Stimulated activated CD8-positive, alpha-beta memory T cell treated with anti-CD3 and anti-CD28 coated beads, Interleukin-2, amount 100 ng/mL, for 1 hour (primary cell): ENCODE data around the gene APOBEC3H.

Experiments
- DNase-seq, 2 donors: peaks; one replicate each; pipeline ENCODE4 v3.0.0-alpha.2; 2020; ENCODE audit warnings: low read depth in 2 of 2

The APOBEC3H gene

DNA sequence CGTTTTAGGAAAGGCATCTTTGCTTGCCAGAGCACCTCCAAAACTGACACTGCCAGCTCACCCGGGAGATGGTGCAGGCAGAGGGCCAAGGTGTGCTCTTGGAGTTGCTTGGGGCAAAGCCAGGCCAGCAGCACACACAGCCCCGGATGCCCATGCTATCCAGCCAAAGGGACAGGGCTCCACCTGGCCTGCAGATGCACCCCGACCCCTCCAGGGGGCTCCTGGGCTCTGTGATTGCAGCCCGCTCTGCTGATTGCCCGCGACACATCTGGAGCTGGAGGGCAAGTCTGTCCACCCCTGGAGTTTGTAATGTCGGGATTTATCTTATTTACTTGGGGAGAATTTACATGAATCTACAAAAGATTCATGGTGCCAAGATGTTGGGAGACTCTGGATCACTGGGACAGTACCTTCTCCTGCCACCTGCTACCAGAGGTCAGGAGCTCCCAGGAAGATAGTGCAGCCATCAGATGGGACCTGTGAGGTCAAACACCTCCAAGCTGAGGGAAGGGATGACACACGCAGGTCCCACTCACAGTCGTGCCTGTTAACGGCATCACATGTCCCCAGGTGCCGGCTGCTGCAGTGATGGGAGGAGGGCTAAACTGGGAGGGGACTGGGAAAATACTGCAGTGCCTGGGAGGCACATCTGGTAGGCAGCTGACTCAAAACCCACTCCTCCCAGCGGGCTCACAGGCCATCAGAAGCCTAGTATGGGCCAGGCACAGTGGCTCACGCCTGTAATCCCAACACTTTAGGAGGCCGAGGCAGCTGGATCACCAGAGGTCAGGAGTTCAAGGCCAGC lies 38.2 kb downstream of the APOBEC3H start:
- no peak for DNase-seq

DNA sequence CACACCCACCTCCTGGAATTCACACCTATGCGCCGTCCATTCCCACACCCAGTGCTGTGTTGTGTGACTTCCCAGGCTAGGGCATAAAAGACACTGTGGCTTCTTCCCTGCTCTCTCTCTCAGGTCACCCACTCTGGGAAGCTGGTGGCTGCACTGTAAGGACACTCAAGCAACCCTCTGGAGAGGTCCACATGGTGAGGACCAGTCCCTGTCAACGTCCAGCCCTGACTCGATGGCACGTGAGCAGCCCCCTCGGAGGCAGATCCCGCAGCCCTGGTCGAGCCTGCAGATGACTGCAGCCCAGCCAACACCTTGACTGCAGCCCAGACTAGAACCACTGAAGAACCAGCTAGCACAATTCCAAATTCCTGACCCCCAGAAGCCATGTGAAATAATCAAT lies 39.3 kb downstream of the APOBEC3H start:
- DNase-seq: no peak

DNA sequence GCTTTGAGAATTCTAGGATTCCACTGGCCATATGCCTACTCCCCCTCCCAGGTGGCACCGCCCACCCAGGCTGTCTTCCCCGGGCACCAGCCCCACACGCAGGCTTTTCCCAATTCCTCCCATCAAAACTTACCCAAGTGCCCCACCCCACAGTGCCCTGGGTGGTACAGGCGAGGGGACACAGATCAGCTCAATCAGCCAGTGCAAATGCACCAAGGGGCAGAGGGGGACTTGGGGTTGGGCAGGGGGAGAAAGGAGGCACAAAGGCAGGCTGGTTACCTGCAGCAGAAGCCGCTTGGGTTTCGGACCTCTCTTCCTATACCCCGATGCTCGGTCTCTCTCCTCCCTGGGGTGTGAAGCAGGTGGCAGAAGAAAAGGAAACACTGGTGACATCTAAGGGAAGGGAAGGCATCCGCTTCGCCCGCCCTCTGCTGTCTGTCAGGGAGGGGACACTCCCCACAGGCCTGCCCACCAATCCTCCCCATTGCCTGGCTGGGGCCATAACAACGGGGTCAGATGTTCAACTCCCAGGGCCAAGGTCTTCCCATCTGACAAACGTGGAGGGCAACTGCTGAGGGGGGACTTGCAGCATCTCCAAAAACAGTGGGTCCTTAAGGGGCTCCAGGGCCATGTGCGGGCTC lies 41.4 kb downstream of the APOBEC3H start:
- DNase-seq: no peak

DNA sequence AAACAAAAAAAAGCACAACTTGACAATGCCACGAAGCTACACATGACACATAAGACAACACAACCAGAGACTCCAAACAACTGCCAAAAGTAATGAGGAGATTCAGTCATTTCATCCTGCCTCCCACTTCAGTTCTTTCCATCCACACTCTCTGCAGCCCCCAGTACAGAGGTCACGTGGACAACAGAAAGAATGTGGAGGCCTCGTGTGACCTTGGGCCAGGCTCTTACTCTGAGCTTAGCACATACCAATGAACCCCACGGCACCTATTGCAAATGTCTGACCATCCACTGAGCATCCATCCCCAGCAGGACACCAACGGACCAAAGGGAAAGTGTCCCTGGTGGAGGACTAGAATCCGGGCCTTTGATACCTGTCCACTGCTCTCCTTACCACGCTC lies 42.9 kb downstream of the APOBEC3H start:
- DNase-seq: no peak

DNA sequence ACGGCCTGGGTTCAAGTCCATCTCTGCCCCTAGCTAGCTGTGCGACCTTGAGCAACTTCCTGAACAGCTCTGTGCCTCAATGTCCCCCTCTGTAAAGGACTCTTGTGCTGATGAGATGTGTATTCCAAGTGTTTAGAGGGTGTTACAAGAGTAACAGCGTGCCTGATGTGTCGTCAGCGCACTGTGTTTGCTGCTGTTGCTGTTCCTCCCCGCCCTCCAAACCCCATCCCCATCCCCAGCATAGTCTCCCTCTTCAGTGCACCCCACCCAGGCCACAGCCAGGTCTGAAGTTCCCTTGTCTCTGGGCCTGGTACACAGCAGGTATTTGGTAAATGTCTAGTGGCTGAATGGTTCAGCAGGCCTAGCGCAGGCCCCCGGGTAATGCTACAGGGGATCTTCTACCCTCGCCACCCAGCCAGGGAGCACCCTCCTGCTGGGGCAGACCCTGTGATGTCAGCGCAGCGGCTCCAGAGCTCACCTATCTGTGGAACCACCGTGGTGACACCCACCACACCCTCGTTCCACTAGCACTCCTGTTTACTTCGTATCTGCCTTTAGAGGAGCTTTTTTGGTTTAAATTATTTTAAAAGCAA lies 45.1 kb downstream of the APOBEC3H start:
- no peak for DNase-seq

DNA sequence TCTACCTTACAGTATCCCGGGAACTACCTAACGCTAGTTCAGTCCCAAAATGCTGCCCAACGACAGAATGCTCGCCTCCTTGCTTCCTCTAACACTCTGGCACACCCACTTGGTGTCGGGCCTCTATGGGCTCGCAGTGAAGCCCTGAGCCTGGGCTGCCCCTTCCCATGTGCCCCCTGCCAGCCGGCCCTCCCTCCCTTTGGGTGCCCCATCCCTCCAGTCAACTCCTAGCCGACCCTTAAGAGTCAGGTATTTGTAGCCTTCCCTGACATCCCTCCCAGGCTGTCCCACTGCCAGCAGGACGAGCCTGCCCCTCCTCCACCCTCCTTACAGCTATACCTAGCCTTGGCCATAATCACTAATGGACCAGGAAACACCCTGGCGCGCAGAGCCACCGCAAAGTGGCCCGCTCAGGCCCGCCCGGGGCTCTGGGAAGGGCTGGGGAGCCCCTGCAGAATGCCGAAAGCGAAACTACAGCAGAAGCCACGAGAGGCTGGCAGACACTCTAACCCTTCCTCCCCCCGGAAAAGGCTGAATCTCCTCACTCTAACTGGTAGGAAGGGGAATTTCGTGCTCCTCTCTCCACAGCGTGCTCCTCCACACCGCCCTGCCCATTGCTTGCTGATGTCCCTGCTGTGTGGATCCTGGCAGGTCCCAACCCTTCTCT lies 47.2 kb downstream of the APOBEC3H start:
- DNase-seq: no peak

DNA sequence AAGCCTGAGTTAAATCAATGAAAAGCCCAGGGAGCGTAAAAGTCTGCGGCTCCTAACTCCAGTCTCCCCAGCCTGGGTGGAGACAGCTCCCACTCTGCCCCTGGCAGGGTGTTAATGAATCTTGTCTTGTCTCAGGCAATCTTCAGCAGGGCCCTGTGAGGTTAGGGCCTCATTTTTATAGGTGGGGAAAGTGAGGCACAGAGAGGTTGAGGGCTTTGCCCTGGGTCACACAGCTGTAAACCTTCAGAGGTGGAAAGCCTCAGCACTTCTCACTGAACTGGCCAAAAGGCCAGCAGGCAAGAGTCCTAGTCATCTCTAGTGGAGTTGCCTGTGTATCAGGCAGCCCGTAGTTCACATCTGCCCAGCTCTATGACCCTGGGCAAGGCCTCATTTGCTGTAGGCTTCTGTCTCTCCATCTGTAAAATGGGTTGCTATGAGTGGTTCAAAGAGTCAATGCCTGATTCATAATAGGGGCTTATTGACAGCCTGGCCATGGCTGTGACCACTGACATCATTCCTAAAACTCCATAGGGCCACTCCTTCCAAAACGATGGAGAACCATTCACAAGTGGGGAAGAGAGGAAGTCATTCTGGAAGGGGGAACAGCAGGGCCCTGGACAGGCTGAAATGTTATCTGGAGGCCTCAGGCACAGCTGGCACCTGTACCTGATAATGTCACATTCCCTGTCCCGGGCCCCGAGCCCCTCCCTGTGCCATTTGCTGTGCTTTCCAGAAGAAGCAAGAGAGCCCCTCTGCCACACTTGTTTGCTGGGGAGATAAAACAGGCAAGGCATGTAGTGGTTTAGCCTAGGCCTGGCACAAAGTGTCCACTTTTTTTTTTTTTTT lies 49.4 kb downstream of the APOBEC3H start:
- DNase-seq: no peak

DNA sequence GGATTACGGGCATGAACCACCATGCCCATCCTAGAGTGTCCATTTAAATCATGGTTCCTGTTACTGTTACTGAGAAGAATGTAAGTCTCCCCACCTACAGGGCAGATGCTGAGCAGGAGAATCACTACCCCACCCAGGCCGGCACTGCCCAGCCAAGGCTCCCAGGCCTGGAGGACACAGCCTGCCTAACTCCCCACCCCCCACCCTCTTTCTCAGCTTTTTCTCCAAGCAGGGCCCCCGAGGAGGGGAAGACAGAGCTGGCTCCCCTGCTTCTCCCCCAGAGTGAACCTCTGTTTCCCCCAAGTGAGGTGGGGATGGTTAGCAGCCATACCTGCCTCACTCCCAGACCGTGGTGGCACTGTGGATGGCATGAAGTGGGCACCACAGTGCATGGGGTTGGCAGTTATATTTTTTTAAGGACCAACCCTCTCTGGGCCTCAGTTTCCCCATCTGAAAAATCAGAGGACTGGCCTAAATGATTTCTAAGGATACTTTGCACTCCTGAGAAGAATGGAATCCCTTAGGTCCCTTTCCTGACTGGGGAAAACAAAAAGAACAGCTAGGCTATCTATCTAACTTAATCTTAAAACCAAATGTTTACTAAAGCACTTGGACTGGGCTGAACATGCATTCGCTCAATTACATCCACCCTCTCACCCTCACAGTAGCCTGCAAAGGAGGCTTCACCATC lies 50.4 kb downstream of the APOBEC3H start:
- no peak for DNase-seq

DNA sequence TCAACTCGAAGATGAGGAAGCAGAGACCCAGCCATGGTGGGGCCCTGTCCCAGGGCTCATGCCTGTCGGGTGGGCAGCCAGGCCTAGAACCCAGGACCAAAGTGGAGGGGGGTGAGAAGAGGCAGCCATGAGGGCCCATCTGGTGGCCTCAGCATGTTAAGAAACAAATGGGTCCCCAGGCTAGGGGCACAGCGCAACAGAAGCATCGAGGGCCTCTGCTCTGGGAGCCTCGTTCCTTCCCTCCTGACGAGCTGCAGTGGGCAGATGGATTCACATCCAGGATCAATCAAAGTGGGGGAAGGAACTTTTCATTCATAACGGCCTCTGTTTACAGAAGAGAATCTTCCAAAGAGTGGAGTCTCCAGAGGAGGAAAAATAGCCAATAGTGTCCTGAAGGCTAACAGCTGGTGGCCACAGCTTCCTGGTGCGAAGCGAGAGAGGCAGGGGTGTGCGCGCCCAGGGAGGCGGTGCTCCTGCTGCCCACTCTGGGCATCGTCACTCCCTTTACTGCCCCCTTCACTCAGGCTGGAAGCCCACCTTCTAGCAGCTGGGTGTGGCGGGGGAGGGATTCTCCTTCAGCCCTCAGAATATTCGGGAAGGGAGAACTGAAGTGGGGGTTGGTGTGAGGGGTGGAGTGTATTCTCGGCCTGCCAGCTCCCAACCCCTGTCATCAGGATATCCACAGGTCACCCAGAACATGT lies 51.1 kb downstream of the APOBEC3H start:
- DNase-seq: no peak

DNA sequence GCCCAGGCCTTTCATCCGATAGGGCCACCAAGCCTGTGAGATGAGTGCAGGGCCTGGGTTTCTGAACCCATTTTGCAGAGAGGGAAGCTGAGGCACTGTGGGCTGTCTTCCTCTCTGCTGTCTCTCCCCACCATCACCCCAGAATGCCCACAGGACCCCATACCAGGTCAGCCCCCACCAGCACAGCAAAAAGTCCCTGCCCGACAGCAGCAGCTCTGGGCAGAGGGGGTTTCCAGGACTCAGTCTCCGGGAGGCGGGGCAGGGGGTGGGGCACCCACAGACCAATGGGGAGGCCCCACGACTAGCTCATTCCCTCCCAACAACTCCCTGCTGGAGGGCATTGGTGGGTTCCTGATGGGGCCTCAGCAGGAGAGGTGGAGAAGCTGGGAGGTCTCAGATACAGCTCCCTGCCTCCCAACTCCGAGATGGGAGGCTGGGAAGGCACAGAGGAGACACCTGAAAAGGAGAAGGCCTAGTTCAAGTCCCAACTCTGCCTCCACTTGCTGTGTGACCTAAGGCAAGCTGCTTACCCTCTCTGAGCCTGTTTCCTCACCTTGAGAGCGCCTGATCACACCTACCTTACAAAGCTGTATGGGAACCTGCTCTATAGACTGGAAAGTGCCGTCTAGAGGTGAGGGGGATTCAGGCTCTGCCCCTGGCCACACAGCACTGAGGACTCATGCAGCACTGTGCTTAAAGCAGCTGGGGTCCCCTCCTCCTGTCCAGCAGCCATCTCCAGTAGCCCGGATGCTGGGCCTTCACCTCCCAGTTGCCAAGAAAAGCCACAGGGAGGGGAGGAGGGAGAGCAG lies 51.9 kb downstream of the APOBEC3H start:
- DNase-seq: peak in 1 of 2 donors; percentile 56

DNA sequence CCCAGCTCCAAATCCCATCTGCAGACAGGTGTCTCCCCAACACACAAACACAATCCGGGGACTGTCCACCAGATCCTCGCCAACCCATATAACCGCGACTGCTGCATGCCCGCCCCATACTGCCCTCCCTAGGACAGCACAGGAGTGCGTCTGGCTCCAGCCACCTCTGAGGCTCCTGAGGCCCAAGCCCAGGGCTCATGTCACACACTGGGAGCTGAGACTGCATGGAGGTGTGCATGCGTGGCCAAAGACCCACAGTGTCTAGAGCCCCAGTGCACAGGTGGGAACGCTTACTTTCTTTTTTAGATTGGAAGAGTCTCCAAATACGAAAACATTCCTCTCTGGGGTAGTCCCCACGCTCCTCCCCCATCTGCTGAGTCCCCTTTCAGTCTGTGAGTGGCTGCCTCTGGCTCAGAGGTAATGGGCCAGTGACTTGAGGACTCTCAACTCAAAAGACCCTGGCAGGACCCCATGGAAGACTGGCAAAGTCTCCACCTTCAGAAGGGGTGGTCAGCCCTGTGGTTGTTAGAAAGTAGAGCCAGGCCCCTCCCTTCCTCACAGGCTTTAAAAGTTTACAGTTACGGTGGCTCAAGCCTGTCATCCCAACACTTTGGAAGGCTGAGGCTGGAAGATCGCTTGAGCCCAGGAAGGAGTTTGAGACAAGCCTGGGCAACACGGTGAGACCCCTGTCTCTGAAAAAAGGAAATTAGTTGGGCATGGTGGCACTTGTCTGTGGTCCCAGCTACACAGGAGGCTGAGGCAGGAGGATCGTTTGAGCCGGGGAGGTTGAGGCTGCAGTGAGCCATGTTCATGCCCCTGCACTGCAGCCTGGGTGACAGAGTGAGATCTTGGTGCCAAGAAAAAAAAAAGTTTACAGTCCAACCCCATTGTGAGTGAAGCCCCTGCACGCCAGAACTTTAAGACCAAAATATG lies 53.1 kb downstream of the APOBEC3H start:
- DNase-seq: no peak

DNA sequence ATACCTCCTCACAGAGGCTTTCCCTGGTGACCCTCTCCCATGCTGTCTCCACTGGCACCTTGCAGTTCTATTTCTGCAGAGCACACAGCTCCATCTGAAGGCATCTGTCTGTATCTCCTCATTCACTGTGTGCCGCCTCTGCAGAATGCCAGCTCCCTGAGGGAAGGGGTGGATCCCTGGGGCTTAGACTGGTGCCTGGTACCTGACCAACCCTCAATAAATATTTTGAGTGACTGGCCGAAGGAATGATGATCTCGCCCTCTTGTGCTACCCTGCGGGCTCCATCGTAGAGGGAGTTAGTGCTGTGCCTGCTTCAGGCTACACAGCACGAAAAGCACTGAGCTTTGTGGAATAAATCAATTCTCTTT lies 53.8 kb downstream of the APOBEC3H start:
- DNase-seq: no peak

DNA sequence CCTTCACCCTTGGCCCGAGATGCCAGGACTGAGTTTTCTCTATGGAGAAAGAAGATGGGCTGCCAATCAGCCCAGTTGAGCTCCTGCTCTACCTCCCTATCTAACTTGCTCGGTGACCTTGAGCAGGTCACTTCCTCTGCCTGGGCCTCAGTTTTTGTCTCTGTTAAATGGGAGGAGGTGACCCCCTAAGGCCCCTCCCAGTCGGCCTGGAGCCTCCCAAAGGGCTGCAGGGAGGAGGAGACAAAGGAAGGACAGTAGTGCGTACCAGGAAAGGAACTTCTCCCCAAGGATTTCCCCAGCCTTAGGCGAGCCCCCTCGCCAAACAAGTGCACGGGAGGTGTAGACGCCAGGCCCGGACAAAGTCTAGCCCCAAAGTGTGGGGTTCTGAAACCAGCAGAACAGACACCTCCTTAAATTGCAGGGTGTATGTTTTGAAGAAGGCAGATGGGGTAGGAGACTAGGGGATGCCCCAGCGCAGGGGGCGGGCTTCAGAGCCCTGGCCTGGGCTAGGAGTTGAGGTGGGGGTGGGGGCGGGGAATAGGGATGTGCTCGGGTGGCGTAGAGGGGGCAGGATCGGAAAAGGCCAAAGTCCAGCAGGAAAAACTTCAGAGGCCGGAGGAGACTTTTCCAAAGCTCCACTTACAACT lies 54.4 kb downstream of the APOBEC3H start:
- no peak for DNase-seq

DNA sequence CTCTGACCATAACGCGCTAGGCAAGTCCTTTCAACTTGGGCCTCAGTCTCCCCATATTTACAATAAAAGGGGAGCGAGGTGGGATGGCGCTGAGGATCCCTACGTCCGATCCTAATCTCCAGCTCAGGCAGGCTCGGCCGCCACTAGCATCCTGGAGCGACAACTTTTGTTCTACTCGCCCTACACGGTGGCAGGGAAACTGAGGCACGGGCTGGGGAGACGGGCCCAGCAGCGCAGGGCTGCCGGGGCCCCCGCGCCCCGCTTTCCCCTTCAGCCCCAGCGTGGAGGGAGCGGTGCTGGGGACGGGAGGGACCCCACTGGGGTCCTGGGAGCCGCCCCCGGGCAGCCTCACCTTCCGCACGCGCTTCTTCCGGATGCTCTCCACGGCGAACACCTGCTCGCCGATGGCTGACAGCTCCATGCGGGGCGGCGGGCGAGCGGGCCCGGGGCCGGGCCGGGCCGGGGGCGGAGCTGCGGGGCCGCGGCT lies 55.0 kb downstream of the APOBEC3H start:
- no peak for DNase-seq

DNA sequence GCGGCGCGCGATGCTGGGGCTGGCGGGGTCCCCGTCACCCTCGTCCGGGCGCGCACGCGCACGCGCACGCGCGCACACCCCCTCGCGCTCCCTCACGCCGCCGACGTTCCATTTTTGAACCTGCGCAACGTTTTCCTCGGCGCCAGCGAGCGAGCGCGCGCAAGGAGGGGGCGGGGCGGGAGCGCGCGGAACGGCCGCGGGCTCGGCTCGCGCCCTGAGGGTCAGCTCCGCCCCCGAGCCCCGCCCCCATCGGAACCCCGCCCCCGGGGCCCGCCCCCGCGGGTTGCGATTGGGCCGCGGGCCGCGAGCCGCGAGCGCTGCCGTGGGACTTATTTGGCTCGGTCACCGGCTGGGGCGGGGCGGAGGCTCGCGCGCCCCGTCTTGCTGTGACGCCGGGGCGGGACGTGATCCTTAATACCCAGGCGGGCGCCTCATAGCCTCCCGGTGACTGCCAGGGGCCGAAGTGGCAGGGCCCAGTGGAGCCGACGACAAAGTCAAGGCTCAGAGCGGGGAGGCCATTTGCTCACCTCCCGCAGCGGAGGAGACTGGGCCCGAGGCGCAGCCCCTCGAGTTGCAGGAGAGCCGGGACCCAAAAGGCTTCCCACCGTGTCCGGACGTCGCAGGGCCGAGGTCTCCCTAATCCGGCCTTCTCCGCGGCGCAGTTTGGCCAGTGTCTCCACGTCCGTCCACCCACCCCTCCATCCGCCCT lies 55.6 kb downstream of the APOBEC3H start, which contains the start of gene CBX7:
CBX7 (minus strand) TSS at position 170 of the 709 bp plus-strand sequence. CDS start 236 bp downstream, outside the sequence.
- peak; percentile 83 to 98 for DNase-seq

DNA sequence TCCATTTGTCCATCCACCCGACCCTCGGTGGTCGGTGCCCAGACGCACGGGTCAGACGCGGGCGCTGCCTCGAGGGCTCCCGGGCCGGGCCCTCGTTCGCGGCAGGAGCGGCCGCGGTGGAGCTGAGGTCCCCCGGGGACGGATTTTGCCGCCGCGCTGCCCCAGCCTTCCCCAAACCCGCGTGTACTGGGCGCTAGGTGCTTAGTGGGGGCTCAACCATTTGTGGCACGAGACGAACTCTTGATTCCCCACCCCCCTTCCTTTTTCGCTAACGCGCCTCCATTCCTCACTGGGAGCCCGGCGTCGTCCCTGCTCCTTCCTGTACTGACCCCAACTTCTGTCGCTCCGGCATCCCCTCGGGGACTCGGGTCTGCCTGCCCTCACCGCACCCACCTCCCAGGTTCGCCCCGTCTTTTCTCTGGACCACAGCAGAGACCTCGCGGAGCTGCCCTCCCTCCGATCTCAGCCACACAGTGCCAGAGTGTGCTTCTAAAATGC lies 56.2 kb downstream of the APOBEC3H start:
- no peak for DNase-seq
